NCI-H510A (cell line): Measurements from ENCODE around the gene PGR.

Experiments
- DNase-seq: peaks from one replicate; lab custom pipeline; 2025; lab: John Stamatoyannopoulos, UW

PGR gene

DNA sequence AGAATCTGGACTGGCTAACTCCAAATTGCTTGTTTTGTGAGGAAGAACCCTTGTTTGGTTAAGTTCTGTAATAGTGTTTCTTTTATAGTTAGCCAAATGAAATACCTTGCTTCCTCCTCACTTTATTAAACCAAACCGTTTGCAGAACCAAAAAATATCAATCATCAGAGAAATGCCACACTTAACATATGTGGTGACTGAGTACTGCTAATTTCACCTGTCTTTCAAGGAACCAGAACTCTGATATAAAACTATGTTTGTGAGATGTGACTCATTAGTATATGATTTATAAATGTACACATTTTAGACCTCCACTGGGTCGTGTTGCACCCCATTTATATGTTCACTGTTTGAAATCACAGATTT is 119.9 kb downstream of the PGR start:
- no peak for DNase-seq

DNA sequence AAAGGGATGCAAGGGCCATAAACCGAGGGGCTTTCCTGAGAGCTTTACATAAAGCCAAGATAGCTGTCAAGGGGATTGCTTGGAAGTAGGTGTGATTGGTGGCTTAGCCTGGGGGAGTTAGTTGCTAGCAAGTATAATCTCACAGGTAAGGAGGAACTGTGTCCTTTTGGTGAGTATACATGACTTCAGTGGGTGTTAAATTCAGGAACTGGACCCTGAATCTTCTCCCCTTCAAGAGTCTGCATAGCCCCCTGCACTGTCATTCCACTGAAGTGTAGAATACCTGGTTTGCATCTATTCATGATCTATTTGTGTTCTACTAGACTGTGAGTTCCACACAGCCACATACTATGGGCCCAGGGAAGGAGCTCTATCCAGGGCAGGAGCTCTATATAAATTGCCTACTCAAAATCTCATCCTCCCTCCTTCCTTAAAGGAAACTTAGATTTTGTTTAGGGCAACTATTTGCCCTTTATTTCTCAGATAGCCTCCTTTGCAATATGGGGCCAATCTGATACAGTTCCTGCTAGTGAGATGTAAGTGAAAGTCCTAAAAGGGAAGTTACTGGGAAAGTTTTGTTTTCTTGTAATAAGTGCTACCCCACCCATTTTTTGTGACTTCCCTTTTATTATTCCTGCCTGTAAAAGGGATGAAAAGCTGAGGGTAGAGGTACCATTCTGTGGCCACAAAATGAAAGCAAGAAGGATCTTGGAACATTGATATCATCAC is 120.5 kb downstream of the PGR start:
- DNase-seq = no peak

- DNase-seq = no peak
Observed at GRCh38 chr11:101003468-101003867, 126.1 kb downstream of the PGR start.

GRCh38 chr11:100999756-101000155 is 129.9 kb downstream of the PGR start:
- DNase-seq = no peak

- DNase-seq = no peak
Observed at GRCh38 chr11:100994966-100995365, 134.6 kb downstream of the PGR start.

DNA sequence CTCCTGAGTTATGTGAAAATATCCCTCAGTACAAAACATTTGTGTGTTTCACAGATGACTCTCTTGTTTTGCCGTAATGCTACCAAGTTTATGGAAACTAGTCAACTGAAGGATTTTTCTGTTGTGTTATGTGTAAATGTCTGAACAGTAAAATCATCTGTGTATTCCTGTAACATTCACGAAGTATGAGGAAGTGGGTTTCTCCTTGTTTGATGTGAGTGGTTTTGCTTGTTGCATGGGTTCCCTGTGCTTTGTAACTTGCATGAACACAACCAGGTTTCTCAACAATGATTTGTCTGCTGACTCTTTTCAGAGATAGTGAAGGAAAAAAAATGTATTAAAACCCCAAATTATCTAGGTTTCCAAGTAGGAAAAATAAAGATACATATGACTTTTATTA is 138.1 kb downstream of the PGR start:
- DNase-seq = no peak

DNA sequence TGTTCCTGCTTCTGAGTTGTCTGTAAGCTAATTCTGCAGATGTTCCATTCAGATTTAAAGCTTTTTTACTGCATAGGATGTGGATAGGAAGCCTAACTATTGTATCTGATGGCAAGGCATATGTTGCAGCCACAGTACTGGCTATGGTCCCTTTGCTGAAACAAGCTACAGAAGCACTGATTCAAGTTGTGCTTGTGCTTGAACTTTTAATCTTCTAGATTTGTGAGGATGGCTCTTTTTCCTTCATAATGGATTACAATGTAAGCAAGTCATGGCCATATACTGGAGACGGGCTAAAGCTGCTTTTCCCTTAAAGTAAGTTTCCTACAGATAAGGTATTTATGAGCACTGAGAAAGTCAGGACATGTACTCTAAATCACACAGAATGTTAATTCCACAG is 138.7 kb downstream of the PGR start:
- no peak for DNase-seq

DNA sequence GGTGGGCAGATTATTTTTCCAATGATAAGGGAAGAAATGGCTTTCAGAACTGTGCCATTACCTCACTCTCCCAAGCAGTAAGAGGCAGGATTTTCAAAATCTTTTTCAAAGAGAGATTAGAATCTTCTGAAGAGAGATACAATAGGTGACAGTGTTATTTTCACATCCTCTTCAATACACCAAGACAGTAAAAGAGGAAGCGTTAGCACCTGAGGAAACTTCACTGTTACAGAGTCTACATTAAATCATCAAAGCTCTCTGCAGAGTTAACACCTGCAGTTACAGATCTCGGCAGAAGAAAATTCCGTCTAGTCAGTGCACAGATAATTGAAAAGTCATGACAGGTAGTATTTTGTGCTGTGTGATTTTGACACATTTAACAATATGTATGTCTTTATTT is 144.9 kb downstream of the PGR start:
- DNase-seq = no peak

DNA sequence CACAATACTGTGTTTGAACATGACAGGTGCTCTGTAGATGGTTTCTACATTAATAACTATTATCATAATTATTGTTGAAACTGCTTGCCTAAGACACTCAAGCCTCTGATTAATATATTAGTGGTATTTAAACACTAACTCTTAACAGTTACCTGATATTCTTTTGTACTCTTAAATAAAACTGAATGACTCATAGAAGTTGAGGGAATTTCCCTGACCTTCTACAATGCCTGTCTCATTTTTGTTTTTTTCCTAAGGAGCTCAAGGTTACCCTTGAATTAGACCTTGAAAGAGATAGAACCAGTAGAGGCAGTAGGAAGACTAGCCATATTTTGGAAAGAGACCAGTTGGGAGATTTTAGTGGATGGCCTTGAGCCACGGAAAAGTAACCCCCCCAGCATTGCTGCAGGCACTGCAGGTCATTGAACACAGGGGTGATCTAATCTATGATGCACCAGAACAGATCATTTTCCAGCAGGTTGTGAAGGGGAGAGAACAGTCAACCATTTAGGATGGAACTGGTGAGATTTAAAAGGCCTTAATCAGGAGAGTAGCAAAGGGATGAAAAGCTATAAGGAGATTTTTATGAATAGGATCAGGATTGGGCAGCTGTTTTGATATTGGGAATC is 148.3 kb downstream of the PGR start:
- no peak for DNase-seq

DNA sequence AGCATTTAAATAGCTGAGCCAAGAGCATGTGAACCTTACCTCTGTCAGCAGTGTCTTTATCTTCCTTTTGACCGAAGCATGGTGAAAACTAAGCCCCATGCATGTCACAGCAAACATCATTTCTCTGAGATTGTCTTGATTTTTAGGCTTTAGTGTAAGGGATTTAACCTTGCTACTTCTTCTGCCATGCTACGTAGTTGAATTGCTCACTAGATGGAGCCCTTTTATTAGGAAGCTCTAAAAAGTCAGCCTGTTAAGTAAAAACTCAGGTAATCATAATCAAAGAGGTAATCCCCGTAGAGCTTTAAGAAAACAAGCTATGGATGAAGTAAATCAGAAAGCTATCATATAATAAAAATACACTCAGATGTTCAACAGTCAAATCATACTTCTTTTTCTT is 149.5 kb downstream of the PGR start:
- DNase-seq = no peak
